ENCODE results near the gene AAK1. TPM values are rescaled to one million over a fixed set of nuclear protein-coding genes. Genes with fewer than 3 reads are reported as not detected.

AAK1 gene
- total and polyA plus RNA-seq, 2 donors (not counting 3 experiments of a cell fraction or from before 2014, with no cell fraction given), result 31.0 to 127 TPM

DNA sequence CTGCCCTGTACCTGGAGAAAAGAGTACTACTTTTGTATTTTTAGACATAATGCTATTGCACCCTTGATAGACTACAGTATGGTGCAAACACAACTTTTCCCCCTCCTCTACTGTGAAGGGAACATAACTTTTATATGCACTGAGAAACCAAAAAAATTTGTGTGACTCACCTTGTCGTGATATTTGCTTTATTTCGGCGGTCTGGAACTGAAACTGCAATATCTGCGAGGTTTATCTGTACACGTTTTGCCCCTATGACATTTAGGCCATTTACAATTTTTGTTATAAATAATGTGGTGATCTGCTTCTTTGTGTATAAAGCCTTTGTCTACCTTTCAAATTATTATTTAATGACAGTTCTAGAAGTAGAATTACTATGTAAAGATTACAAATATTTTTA lies 34.4 kb upstream of the AAK1 start:
- no peaks in the 10 kb centered on the region for H3K9me1 ChIP-seq (replicated peaks; ENCODE audit: control insufficient read depth, extremely low read depth, insufficient read depth, low read length)
- peaks cover 32% of the 10 kb centered on the region for H3K4me1 ChIP-seq (ENCODE audit: control insufficient read depth, extremely low read depth, insufficient read depth, low read length)
- H3K9ac ChIP-seq (replicated peaks; ENCODE audit: extremely low read depth, insufficient read depth, low read length), result no peak overlapping the region
- DNase-seq (ENCODE audit: low read depth, low spot score) (no peak), FAIRE-seq (no peak)
- no TSS peak for BruUV-seq (replicated peaks)
- H2AFZ ChIP-seq (ENCODE audit: low read depth, low read length), result no peak overlapping the region
- H3K9me3 ChIP-seq (replicated peaks; ENCODE audit: control insufficient read depth, insufficient read depth, low read length), result no peaks in the 10 kb centered on the region
- ChIA-PET CTCF (interaction anchor here (0.7 to 1.2 kb wide), 3 partner anchors 10 to 117 kb away, joined by 3 read pairs; no protein-coding TSS in a partner anchor), POLR2A (no interaction called here)
- intact Hi-C loops (cut with micrococcal nuclease), result no loop called here
- H3K79me2 ChIP-seq (ENCODE audit: control insufficient read depth, insufficient read depth, low read length), result no peaks in the 10 kb centered on the region
- no peak overlapping the region for H3K4me3 ChIP-seq (replicated peaks in 1 of 3; ENCODE audit: insufficient read depth in 1 of 3, low read depth in 1 of 3, low read length in 3 of 3)
- dilution Hi-C loops (cut with MboI; ENCODE audit: extremely low pct_ligation_motif_present, low sequenced_read_pairs), result no loop called here
- H3K27ac ChIP-seq (ENCODE audit: insufficient read depth, low read depth, low read length), result no peak overlapping the region
- TF ChIP-seq FOS (IDR thresholded peaks at IDR 0.05; ENCODE audit: borderline replicate concordance, insufficient read depth, low read length), result no peak
- TF ChIP-seq POLR2A (IDR thresholded peaks at IDR 0.05; ENCODE audit: low read depth, low read length), result no peak
- no peak overlapping the region for H3K4me2 ChIP-seq (ENCODE audit: insufficient read depth, low read length)
- H3K27me3 ChIP-seq (ENCODE audit: control insufficient read depth in 2 of 2, insufficient read depth in 2 of 2, low read length in 2 of 2), result no peaks in the 10 kb centered on the region
- H3K36me3 ChIP-seq (ENCODE audit: control insufficient read depth in 2 of 2, extremely low read depth in 1 of 2, insufficient read depth in 2 of 2, low read length in 2 of 2), result no peaks in the 10 kb centered on the region
- H4K20me1 ChIP-seq (replicated peaks; ENCODE audit: control insufficient read depth, extremely low read depth, insufficient read depth, low read length), result no peaks in the 10 kb centered on the region

DNA sequence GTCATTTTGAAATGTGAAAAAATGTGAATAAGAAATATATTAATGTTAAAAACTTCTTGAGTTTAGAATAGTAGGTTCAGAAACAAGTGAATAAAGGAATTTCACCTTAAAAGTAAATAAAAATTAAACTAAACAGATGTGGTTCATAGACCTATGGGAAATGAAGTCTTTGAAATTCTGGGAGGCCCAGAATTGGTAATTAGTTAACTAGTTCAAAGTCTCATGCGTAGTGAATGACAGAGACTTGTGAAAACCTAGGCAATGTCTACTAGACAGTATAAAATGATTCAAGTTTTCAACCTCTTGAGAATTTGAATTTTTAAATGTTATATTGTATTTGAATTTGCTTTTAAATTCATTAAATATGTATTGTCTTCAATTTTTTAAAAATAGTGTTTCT lies 32.6 kb upstream of the AAK1 start:
- no peaks in the 10 kb centered on the region for H3K79me2 ChIP-seq (ENCODE audit: control insufficient read depth, insufficient read depth, low read length)
- H3K9me1 ChIP-seq (replicated peaks; ENCODE audit: control insufficient read depth, extremely low read depth, insufficient read depth, low read length), result no peaks in the 10 kb centered on the region
- peaks cover 20% of the 10 kb centered on the region for H3K4me1 ChIP-seq (ENCODE audit: control insufficient read depth, extremely low read depth, insufficient read depth, low read length)
- no peak overlapping the region for H3K27ac ChIP-seq (ENCODE audit: insufficient read depth, low read depth, low read length)
- no peaks in the 10 kb centered on the region for H3K27me3 ChIP-seq (ENCODE audit: control insufficient read depth in 2 of 2, insufficient read depth in 2 of 2, low read length in 2 of 2)
- H3K9me3 ChIP-seq (replicated peaks; ENCODE audit: control insufficient read depth, insufficient read depth, low read length), result no peaks in the 10 kb centered on the region
- FAIRE-seq (no peak), DNase-seq (ENCODE audit: low read depth, low spot score) (no peak)
- BruUV-seq (replicated peaks), result no TSS peak
- H4K20me1 ChIP-seq (replicated peaks; ENCODE audit: control insufficient read depth, extremely low read depth, insufficient read depth, low read length), result no peaks in the 10 kb centered on the region
- ChIA-PET CTCF (no interaction called here), POLR2A (no interaction called here)
- no peak overlapping the region for H3K4me2 ChIP-seq (ENCODE audit: insufficient read depth, low read length)
- dilution Hi-C loops (cut with MboI; ENCODE audit: extremely low pct_ligation_motif_present, low sequenced_read_pairs), result no loop called here
- no peak overlapping the region for H2AFZ ChIP-seq (ENCODE audit: low read depth, low read length)
- TF ChIP-seq MYC (IDR thresholded peaks at IDR 0.05; ENCODE audit: low read depth, low read length) (no peak), JUN (IDR thresholded peaks at IDR 0.05; ENCODE audit: borderline replicate concordance, insufficient read depth, insufficient read length, low read depth) (no peak), EZH2 (IDR thresholded peaks at IDR 0.05; ENCODE audit: borderline replicate concordance, low read depth, low read length, severe bottlenecking) (no peak), POLR2AphosphoS5 (IDR thresholded peaks at IDR 0.05; ENCODE audit: insufficient read depth, low read depth, low read length) (no peak), GATA2 (IDR thresholded peaks at IDR 0.05; ENCODE audit: insufficient read depth, insufficient read length, low read depth, low read length) (no peak), POLR2A (IDR thresholded peaks at IDR 0.05; ENCODE audit: low read depth, low read length) (no peak), FOS (IDR thresholded peaks at IDR 0.05; ENCODE audit: borderline replicate concordance, insufficient read depth, low read length) (no peak)
- TF ChIP-seq, protein P1, sequence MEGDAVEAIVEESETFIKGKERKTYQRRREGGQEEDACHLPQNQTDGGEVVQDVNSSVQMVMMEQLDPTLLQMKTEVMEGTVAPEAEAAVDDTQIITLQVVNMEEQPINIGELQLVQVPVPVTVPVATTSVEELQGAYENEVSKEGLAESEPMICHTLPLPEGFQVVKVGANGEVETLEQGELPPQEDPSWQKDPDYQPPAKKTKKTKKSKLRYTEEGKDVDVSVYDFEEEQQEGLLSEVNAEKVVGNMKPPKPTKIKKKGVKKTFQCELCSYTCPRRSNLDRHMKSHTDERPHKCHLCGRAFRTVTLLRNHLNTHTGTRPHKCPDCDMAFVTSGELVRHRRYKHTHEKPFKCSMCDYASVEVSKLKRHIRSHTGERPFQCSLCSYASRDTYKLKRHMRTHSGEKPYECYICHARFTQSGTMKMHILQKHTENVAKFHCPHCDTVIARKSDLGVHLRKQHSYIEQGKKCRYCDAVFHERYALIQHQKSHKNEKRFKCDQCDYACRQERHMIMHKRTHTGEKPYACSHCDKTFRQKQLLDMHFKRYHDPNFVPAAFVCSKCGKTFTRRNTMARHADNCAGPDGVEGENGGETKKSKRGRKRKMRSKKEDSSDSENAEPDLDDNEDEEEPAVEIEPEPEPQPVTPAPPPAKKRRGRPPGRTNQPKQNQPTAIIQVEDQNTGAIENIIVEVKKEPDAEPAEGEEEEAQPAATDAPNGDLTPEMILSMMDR (IDR thresholded peaks at IDR 0.05; ENCODE audit: extremely low read depth in 1 of 2, insufficient read depth in 1 of 2, low read depth in 1 of 2, low read length in 2 of 2), result no peak
- TF ChIP-seq, protein P2, sequence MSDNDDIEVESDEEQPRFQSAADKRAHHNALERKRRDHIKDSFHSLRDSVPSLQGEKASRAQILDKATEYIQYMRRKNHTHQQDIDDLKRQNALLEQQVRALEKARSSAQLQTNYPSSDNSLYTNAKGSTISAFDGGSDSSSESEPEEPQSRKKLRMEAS (IDR thresholded peaks at IDR 0.05; ENCODE audit: insufficient read depth, insufficient read length), result no peak
- H3K9ac ChIP-seq (replicated peaks; ENCODE audit: extremely low read depth, insufficient read depth, low read length), result no peak overlapping the region
- intact Hi-C loops (cut with micrococcal nuclease), result no loop called here
- no peaks in the 10 kb centered on the region for H3K36me3 ChIP-seq (ENCODE audit: control insufficient read depth in 2 of 2, extremely low read depth in 1 of 2, insufficient read depth in 2 of 2, low read length in 2 of 2)
- H3K4me3 ChIP-seq (replicated peaks in 1 of 3; ENCODE audit: insufficient read depth in 1 of 3, low read depth in 1 of 3, low read length in 3 of 3), result no peak overlapping the region

Measured in endothelial cell of umbilical vein (primary cell).